Measurements from ENCODE around the gene ZBTB20.

GRCh38 chr3:114674036-114674435 is 473.1 kb downstream of the ZBTB20 start:
- no peak for TF ChIP-seq REST (IDR thresholded peaks at IDR 0.05; ENCODE audit: low read depth, low read length)
- no peak for TF ChIP-seq CTCF (IDR thresholded peaks at IDR 0.05 in 2 of 3, conservative IDR thresholded peaks at IDR 0.05 in 1 of 3; ENCODE audit: control insufficient read depth in 2 of 3, extremely low read depth in 1 of 3, insufficient read depth in 1 of 3, low read depth in 3 of 3, low read length in 3 of 3)
- no peak for TF ChIP-seq PAX8 (IDR thresholded peaks at IDR 0.05)
- TF ChIP-seq MAX (IDR thresholded peaks at IDR 0.05; ENCODE audit: low read depth, low read length) = no peak
- TF ChIP-seq CEBPB (IDR thresholded peaks at IDR 0.05; ENCODE audit: borderline replicate concordance in 1 of 2, low read depth in 2 of 2, low read length in 2 of 2) = no peak
- no peak for TF ChIP-seq EP300 (IDR thresholded peaks at IDR 0.05; ENCODE audit: borderline replicate concordance in 1 of 2, control insufficient read depth in 1 of 2, low read depth in 2 of 2, low read length in 2 of 2)
- TF ChIP-seq BCL3 (IDR thresholded peaks at IDR 0.05; ENCODE audit: borderline replicate concordance, insufficient read depth, low read depth, low read length, poor library complexity, severe bottlenecking) = no peak
- TF ChIP-seq MLLT1 (IDR thresholded peaks at IDR 0.05) = no peak
- TF ChIP-seq EZH2 (IDR thresholded peaks at IDR 0.05; ENCODE audit: borderline replicate concordance, control insufficient read depth, low read depth, low read length) = no peak
- no peak for TF ChIP-seq GABPA (IDR thresholded peaks at IDR 0.05; ENCODE audit: low read depth)
- TF ChIP-seq POLR2AphosphoS5 (IDR thresholded peaks at IDR 0.05; ENCODE audit: low read length) = no peak
- no peak for TF ChIP-seq IKZF1 (conservative IDR thresholded peaks at IDR 0.05)
- TF ChIP-seq ATF2 (IDR thresholded peaks at IDR 0.05; ENCODE audit: low read length) = no peak
- TF ChIP-seq TARDBP (IDR thresholded peaks at IDR 0.05; ENCODE audit: borderline replicate concordance) = no peak
